HG02588 (cell line): ENCODE measurements around the gene CSMD2.

Experiments
- ATAC-seq: cut with Tn5 transposase; IDR thresholded peaks from one replicate; pipeline ENCODE4 v1.9.1; 2021; ENCODE audit warnings: mild to moderate bottlenecking, moderate library complexity; ENCODE audit not compliant: unreplicated experiment

Gene CSMD2

DNA sequence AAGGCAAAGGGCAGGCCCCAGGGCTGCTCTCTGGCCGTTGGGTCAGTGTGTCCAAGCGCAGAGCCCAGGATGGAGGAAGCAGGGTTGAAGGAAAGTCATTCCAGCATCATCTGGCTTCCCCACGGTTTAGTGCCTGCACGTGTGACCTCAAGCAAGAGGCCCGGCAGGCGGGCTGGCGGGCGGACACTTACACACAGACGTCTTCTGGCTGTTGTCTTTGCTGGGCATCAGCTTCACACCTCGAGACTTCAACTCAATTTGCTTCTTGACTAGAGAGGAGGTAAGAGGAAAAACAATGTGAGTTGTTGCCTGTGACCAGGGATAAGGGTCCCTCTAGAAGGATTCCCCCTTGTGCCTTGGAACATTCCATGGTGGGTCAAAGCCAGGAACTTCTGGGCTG, 339.5 kb downstream of the CSMD2 start:
- no peak for ATAC-seq

DNA sequence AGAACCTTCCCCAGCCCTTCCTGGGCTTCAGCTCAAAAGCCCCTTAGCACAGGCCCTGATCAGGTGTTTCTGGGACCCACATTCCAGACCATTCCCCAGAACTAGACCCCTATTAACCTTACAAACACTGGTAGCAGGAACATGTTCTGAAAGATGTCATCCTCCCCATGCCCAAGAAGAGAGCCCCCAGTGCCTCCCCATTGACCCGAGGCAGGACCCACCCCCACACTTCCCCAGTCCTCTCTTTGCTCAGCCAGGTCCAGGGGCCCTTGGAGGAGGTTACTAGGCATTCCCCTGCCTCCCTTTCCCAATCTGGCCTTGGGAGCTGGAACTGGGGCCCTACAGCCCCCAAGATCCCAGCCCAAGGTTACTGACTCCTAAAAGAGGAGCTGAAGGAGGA, 340.1 kb downstream of the CSMD2 start:
- ATAC-seq: no peak

GRCh38 chr1:33824321-33824720, 340.7 kb downstream of the CSMD2 start:
- no peak for ATAC-seq

- ATAC-seq: no peak
Measured at GRCh38 chr1:33823830-33824229, 341.2 kb downstream of the CSMD2 start.

- ATAC-seq: no peak
Measured at GRCh38 chr1:33823401-33823800, 341.6 kb downstream of the CSMD2 start.

DNA sequence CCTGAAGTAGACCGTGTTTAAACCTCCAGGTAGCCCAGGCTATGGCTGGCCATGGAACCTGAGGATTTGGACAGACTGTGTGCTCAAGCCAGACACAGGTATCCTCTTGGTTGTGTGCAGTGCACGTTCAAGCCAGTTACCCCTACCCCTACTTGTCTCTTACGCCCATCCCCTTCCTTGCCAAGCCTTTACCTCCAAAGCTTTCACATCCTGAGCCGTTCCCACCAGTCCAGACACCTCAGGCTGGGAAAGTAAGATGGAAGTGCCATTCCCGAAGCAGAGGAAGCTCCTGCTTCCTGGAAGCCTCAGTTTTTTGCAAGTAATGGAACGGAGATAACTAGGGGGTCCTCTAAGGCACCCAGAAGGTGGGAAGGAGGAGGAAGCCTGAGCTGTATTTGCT, 342.6 kb downstream of the CSMD2 start:
- ATAC-seq: no peak

GRCh38 chr1:33821291-33821690, 343.7 kb downstream of the CSMD2 start:
- no peak for ATAC-seq

DNA sequence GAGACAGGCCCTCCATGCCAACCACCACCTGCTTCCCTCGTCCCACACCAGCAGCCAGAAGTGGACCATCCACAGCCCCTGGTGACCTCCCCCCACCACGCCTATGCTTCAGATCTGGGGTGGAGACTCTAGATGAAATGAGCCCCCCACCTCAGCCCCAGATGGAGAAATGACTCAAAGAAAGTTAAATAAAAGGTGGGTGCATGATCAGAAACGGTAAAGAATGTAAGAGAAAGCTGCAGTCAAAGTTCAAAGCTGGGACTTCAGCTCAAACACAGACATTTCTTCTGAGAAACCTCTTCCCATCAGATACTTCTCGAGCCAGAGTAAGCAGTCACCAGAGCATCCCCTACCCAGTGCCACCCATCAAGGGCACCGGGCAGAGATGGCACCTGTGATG, 344.2 kb downstream of the CSMD2 start:
- ATAC-seq: no peak

GRCh38 chr1:33819913-33820311, 345.1 kb downstream of the CSMD2 start:
- no peak for ATAC-seq

GRCh38 chr1:33819290-33819912, 345.6 kb downstream of the CSMD2 start:
- no peak for ATAC-seq

DNA sequence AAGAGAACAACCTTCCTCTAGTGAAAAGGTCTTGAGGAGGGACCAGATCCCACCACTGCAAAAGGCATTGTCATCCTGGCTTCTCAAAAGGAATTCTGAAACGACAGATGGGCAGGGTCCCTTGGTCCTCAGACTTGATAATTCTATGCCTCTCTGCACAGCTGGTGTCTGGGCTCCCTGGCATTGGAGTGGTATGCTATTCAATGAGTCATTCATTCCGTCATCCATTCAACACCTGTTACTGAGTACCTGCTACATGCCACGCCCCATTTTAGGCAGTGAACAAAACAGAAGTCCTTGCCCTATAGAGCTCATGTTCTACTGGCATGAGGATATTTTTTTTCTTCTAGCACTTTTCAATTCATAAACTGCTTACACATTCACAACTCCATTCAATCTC, 347.0 kb downstream of the CSMD2 start:
- no peak for ATAC-seq

DNA sequence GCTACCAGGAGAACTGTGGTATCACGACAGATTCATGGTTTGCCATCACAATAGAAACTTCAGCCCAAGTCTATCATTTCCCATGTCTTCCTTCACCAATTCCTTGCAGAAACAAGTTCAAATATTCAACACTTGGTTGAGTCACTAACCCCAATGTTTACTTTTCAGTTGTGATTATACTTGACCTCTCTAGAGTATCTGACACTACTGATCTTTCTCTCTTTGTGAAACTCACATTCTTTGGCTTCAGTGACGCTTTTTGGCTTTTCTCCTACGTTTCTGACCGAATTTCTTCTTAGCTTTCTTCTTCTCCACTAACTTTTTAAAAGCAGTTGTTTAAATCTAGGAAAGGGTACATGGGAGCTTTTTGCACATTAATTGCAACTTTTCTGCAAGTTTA, 350.0 kb downstream of the CSMD2 start:
- ATAC-seq: no peak

DNA sequence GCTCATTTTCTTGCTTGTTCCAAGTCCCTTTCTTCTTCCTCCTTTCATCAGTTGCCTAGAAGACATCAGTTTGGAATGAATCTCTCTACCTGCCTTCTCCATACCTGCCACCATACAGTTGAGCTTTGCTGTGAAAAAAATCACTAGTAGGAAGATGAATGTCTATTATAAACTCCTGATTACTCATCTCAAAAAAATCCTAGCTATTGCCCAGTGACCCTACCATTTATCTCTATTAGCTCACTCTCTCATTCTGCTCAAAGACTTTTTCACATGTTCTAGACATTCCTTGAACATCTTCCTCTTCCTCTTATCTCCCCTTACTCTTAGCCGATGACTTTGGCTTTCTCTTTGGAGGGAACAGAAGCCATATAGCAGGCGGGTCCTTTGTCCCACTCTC, 350.9 kb downstream of the CSMD2 start:
- no peak for ATAC-seq

GRCh38 chr1:33810571-33810970, 354.5 kb downstream of the CSMD2 start:
- ATAC-seq: no peak

DNA sequence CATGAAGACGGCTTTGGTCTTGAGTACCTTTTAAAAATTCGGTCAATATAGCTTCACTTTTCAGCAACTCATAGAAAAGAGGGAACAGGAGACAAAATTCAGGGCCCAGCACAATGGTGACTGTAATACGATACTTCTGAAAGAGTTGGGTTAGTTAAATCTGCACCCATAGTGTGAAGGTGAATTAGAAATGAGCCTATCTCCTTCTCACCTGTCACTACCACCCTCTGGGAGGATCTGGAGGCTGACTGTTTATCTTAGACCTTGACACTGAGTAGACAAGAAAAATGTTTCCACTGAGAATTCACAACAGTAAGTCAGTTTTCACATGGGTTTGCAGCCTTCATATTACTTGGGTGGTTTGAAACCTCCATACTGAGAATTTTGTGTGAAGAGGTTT, 359.0 kb downstream of the CSMD2 start:
- no peak for ATAC-seq

- ATAC-seq: no peak
Measured at GRCh38 chr1:33802268-33802667, 362.8 kb downstream of the CSMD2 start.

DNA sequence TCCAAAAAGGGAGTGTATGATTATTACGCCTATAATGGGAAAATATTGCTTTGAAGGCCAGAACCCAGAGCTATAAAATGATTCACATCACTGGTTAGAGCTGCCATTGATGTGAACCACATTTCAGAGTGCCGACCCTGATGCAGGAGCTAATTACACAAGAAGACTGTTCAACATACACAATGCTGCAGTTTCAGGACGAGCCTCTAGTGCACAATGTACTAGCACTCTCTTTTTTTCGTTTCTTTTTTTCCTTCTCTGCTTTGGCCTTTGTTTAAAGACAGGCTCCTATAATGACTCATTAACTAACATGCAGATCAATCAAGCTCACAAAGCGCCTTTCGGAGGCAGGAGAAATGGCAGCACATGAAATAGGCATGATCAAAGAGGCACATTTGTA, 367.2 kb downstream of the CSMD2 start:
- ATAC-seq: no peak

GRCh38 chr1:33792651-33793050, 372.4 kb downstream of the CSMD2 start:
- no peak for ATAC-seq

DNA sequence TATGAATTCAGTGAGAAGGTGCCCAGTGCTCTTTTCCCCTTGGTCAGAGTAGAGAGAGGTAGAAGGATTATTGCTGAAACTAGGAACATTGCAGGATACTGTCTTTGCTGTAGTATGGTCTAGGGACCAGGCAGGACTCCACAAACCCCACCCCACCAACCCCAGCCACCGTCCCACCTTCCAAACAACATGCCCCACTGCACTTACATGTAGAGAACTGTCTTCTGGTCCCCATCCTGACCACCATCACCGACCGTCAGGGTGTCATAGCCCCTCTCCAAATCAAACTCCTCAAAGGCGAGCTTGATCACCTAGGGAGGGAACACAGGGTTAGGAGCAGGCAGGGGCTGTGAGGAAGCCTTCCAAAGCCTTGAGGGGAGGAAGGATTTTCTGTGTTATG, 372.8 kb downstream of the CSMD2 start:
- no peak for ATAC-seq

DNA sequence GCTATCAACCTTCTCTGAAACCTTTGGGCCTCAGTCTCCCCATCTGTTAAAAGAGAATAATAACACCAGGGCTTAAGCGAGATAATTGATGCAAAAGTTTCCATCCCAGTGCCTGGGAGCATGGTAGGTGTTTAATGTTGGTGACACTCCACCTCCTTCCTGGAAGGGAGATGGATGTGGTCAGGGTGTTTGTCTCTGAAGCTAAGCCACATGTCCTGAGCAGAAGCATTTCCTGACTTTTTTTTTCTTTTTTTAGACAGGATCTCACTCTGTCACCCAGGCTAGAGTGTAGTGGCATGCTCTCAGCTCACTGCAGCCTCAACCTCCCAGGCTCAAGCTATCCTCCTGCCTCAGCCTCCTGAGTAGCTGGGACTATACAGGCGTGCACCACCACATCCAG, 373.8 kb downstream of the CSMD2 start:
- no peak for ATAC-seq

DNA sequence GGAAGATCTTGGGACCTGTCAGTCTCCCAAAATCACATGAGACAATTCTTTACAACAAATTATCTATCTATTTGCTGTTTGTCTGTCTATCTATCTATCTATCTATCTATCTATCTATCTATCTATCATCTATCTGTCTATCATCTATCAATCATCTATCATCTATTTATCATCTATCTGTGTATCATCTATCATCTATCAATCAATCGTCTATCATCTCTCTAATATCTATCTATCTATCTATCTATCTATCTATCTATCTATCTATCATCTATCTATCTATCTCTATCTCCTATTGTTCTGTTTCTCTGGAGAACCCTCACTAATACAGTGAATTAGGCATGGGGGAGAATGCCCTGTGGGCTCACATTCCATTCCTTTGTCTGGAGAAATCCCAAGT, 374.5 kb downstream of the CSMD2 start:
- ATAC-seq: no peak

- ATAC-seq: no peak
Measured at GRCh38 chr1:33784876-33785275, 380.2 kb downstream of the CSMD2 start.

DNA sequence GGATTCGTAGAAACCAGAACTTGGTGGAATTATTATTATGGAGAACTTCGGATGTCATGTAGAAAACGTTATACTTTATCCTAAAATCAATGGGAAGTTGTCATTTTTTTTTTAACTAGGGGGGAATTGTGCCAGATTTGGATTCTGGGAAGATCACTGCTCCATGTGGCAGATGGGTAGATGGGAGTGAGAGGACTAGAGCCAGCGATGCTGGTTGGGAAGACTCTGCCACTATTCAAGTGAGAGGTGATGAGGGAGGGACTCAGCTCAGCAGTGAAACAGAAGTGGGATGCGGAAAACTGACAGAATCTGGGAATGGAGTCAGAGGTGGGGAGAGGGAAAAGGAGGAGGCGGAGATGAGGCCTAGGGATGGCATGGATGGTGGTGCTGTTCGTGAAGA, 382.3 kb downstream of the CSMD2 start:
- no peak for ATAC-seq

DNA sequence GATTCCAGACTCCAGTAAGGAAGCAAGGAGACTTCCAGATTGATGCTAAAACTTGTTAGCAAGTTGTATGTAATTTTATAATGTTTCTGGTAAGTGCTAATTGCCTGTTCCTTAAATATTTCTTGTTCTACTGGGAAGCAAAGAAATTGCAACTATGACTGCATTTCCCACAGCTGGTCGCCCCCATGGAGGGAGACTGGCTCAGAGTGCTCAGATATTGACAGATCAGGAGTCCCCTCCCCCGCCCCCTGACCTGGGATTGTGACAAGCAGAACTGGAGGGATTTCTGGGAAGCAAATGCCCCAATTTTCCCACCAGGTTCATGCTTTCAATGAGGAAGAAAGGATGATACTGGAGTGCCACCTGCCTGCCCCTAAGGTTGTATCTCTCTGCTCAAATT, 383.4 kb downstream of the CSMD2 start:
- ATAC-seq: no peak
